GM10847 (cell line): ENCODE data around the gene LRCH1.

Experiments used
- POLR2A ChIP-seq: IDR thresholded peaks from 2 replicates; pipeline ENCODE4 v1.6.1; 2011; ENCODE audit not compliant: insufficient read length; ENCODE audit errors: extremely low read depth

The LRCH1 gene

DNA sequence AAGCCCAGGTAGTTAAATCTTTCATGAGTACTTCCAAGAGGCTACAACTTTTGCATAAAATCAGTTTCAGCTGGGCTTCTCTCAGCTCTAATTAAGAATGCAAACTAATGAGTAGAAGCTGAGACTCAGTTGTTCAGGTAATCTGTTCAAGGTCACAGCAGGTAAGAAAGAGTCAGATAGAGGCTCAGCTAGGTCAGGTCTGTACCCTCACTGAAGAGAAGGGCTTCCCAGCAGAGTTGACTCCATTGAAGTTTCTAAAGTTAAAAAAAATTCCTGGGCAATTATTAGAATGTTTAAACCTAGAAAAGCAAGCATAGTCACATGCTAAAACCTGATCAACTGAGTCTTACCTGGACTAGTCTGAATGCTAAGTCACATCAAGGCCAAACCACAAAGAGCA, 201.8 kb downstream of the LRCH1 start:
- no peak for TF ChIP-seq POLR2A

DNA sequence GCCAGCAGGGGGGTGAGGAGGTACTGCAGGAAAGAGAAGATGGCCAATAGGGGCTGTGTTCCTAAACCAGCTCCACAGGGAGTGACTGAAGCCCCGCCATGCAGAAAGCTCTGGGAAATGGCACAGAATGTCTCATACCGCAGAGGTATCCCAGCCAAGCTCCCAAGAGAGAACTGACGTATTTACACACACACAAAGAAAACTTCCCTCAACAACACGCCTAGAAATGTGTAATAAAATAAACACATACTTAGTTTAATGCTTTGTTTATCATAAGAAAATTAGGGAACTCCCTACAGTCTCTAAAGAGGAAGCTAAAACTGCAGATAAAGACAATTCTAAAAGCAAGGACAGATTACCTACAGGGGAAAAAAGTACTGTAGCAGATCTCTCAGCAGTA, 204.0 kb downstream of the LRCH1 start:
- no peak for TF ChIP-seq POLR2A

DNA sequence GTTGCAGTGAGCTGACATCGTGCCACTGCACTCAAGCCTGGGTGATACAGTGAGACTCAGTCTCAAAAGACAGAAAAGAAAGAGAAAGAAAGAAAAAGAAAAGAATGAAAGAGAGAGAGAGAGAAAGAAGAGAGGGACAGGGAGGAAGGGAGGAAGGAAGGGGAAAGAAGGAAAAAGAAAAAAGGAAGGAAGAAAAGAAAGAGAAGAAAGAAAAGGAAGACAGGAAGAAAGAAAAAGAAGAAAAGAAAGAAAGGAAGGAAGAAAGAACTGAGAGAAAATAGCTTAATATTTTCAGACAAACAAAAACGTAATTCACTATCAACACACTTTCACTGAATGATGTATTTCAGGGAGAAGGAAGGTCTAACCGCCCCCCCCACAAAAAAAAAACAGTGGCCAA, 204.7 kb downstream of the LRCH1 start:
- no peak for TF ChIP-seq POLR2A

DNA sequence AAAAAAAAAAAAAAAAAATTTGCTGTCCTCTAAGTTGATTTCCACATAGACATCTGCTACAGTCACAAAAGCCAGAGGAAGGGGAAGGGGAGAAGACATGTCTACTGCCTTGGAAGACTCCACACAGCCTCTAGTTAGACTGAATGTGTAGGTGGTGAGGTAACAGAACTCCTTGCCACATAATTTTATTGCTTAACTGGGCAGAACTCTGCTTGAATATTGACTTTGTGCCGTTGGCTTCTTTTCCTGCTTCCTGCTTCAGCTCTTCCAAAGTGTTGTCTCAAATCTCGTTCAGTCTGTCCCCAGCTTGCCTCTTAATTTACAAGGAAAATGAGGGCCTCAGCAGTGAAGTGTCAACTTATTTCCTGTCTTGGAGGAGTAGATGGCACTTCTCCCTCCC, 206.9 kb downstream of the LRCH1 start:
- no peak for TF ChIP-seq POLR2A

DNA sequence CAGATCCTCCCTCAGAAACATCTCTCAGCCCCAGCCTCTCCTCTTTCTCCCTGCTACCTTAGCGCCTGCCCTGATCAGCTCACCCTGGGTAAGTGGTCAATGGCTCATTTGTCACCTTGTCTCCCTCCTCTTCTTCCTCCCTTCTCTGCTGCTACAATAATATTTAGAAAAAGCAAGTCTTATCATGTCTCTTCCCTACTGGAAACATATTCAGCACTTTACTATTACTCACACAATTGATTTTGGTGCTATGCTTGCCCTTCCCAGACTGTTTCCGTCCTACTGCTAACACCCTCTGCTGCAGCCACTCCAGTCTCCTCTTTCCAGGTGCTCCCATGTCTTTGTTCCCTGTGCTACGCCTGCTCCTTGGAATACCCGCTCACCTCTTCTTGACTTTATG, 208.2 kb downstream of the LRCH1 start:
- no peak for TF ChIP-seq POLR2A

DNA sequence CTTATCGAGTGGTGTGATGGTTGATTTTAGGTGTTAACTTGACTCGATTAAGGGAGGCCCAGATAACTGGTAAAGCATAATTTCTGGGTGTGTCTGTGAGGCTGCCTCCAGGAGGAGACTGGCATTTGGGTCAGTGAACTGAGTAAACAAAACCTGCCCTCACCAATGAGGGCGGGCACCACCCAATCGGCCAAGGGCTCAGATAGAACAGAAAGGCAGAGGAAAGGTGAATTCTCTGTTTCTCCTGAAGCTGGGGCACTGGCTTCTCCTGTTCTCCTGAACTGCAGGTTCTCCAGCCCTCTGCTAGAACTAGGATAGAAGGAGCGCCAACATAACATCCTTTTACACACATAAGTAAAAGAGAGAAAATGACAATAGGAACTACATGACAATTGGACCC, 208.9 kb downstream of the LRCH1 start:
- no peak for TF ChIP-seq POLR2A

DNA sequence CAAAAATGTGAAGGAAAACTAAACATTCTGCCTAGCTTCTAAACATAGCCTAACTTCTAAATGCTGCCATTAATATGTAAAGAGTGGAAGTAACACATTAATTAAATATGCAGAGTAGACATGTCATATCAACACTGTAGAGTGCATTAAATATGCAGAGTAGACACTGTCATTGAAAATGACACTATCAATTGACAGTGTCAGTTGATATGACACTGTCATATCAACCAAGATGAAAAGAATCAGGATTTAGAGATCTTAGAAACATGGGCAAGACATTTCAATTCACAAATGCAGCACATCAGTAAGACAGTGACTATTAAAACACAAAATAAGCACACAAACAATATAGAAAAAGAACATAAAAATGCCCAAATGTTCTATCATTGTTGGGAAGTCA, 218.7 kb downstream of the LRCH1 start:
- TF ChIP-seq POLR2A: no peak

DNA sequence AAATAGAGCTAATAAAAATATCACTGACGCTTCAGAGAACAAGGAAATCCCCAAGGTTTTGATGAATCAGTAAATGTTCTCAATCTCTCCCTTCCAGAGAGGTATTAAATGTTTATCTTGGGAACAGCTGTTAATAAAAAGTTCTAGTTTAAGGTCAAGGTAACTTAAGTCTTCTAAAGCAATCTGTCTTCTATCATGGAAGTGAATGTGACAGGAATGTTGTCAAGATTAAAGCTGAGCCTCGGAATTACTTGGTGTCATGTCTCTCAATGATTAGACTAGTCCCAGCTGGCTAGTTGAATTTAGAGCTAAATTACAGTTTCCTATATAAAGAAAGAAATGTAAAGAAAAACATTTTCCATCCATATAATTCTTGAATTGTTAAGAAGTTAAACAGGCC, 220.6 kb downstream of the LRCH1 start:
- TF ChIP-seq POLR2A: no peak

DNA sequence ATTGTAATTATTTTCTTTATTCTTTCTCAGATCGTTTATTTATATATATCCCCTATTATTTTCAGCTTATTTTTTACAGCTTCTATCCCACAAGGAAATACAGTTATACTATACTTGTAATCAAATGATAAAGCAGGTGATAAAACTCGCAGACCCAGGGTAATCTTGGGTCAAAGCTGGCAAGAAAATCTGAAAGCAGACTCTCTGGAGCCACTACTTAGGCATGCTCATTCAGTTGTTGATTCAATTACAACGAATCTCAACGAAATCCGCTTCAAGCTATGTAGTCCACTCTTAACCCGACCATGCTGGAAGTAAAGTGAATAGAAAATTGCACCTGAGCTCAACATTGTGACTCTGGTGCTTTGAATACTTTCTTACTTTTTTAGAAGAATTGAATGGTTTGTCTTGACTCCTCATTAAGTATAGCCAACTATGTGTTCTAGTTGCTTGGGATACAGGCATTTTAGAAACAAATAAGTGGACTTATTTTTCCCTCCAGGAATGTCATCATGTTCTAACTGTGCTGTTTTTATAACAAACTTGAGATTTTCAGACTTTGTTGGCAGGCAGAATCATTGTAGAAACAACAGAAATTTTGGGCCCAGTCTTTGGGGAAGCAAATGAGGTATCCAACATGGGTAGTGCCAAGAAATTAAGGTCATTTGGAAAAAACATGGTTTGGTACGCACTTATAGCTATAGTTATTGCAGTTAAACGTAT, 222.6 kb downstream of the LRCH1 start:
- no peak for TF ChIP-seq POLR2A

DNA sequence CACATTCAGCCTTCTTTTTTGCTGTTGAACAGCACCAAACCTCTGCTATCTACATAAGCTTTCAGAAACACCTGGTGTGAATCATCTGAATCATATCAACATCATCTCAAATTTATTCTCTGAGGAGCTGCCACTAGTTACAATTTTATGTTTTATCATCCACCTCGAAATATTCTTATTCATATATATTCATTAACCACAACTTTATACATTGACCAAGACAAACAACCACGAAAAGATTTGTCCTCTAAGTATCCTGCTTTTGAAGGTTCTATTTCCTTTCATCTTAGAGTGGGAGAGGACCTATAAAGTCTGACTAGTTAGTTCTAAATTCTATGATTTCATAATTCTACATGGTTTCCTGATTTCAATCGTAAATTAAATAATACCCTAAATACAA, 225.1 kb downstream of the LRCH1 start:
- TF ChIP-seq POLR2A: no peak

DNA sequence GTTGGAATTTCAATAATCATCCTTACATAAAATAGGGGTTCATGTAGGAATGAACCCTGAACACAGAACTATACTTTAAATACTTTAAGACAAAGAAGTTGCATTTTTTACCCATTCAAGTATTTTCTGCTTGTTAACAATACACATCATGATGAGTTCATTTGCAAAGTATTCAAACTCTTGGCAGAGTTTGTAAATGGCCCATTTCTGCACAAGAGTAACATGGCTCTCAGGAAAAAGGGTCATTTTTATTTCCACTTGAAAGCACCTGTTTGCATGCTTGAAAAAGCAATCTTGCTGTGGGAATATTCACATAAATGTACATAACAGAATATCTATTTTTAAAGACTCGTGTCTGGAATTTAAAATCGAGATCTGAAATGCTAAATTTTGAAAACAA, 225.9 kb downstream of the LRCH1 start:
- TF ChIP-seq POLR2A: no peak

DNA sequence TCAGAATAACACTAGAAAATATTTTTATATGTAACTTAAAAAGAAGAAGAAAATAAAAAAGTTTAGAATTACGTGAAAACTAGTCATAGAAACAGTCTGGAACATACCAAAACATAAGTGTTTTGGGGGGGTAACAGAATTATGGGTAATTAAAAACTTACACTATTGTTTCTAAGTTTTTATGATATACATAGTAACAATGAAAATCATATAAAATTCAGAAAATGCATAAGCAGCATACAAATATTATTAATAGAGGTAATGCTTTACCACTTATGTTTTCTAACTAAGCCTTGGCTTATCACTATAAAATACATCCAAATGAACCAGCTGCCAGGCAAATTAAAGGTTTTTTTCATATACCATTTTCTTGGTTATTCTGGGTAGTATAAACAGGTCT, 229.1 kb downstream of the LRCH1 start:
- no peak for TF ChIP-seq POLR2A

DNA sequence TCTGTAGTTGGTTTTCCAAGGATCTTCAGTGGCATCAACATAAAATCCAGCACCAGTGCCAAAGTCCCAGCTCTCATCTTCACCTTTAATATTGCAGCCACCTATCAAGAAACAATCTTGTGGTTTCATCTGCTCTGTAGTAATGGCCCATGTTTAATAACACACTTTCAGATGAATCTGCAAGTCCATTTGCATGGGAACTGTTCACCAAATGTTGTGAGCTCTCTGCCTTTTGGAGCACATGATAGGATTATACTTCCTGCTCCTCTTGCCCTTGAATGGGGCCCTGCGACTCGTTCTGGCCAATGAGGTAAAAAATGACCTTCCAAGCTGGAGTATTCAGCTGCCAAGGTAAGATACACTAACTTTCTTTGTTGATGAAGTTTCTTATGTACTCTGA, 229.7 kb downstream of the LRCH1 start:
- TF ChIP-seq POLR2A: no peak

DNA sequence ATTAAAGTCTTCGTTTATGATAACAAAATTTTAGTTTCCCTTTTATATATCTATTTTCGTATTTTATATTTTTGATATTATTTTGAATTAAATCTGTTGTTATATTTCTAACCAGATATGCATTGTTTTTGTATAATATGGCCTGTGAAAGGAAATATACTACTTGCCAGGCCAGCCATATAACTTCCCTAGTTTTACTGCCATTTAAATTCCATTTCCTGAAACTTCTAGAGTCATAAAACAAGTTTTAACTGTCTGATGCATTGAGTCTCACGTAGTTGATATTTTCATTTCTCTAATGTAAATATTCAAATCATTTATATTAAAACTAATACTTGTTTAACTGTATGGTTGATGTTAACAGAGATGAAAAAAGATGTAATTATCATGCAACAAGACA, 230.5 kb downstream of the LRCH1 start:
- TF ChIP-seq POLR2A: no peak

DNA sequence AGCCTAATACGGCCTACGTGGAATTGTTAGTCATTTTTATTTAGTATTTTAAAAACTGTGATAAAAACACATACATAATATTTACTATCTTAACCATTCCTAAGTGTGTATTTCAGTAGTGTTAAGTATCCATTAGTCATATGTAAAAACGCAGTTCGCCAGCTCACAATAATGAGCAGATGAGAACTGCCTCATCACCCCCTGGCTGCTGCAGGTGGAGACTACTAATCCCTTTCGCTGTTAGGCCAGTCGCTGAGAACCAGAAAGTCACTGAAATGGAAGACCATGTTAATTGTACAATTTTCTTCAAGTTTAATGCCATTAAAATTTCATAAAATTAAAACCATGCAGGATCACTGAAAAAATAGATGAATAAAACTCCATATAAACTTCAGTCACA, 242.4 kb downstream of the LRCH1 start:
- no peak for TF ChIP-seq POLR2A

DNA sequence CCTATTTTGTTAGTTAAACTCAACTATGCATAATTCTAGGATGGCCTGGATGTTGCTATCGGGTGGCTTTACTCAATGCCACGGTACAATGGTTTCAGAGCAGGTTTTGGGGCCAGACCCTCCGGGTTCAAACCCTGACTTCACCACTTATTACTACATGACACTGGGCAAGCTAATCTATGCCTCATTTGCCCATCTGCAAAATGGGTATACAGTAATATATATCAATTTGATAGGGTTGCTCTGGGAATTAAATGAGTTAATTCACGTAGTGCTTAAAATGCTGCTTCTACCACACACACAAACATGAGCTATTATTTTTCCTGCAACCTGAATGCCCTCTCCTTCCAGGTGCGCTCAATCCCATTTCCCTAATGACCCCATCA, 243.2 kb downstream of the LRCH1 start:
- TF ChIP-seq POLR2A: no peak
